Measurements from ENCODE around the gene TMA7. TPM values are rescaled to one million over a fixed set of nuclear protein-coding genes. Genes with fewer than 3 reads are reported as not detected.

TMA7 gene
- total RNA-seq, 3 donors from 2014 or later, result 130 to 193 (median 153) TPM

GRCh38 chr3:48406443-48407431 lies 33.3 kb upstream of the TMA7 start:
- no peak overlapping the region for H3K4me3 ChIP-seq
- no peaks in the 10 kb centered on the region for H3K9me3 ChIP-seq
- H3K36me3 ChIP-seq (ENCODE audit: low read depth), result no peaks in the 10 kb centered on the region
- TF ChIP-seq CTCF (IDR thresholded peaks at IDR 0.05), result no peak
- intact Hi-C loops (cut with DNase I, micrococcal nuclease), result no loop called here
- no peak for ATAC-seq
- no peaks in the 10 kb centered on the region for H3K4me1 ChIP-seq (ENCODE audit: low read depth)
- DNase-seq, result peak in 1 of 3 donors; percentile 13

- intact Hi-C loops (cut with DNase I, micrococcal nuclease), result no loop called here
- Histone ChIP-seq H3K4me3 (no peak overlapping the region), H3K9me3 (no peaks in the 10 kb centered on the region), H3K4me1 (ENCODE audit: low read depth) (no peaks in the 10 kb centered on the region), H3K36me3 (ENCODE audit: low read depth) (no peaks in the 10 kb centered on the region)
- TF ChIP-seq CTCF (IDR thresholded peaks at IDR 0.05), result no peak
- ATAC-seq, result no peak
- DNase-seq, result peak in 1 of 3 donors; percentile 16
Observed at GRCh38 chr3:48407542-48408099, 32.4 kb upstream of the TMA7 start.

- peak in 1 of 3 donors; percentile 1 for DNase-seq
- Histone ChIP-seq H3K36me3 (ENCODE audit: low read depth) (no peaks in the 10 kb centered on the region), H3K4me1 (ENCODE audit: low read depth) (no peaks in the 10 kb centered on the region), H3K9me3 (no peaks in the 10 kb centered on the region), H3K4me3 (no peak overlapping the region)
- intact Hi-C loops (cut with DNase I, micrococcal nuclease), result no loop called here
- TF ChIP-seq CTCF (IDR thresholded peaks at IDR 0.05), result no peak
- no peak for ATAC-seq
Observed at GRCh38 chr3:48408823-48409281, 31.2 kb upstream of the TMA7 start.

GRCh38 chr3:48409291-48410201 lies 30.5 kb upstream of the TMA7 start:
- no peak for TF ChIP-seq CTCF (IDR thresholded peaks at IDR 0.05)
- intact Hi-C loops (cut with DNase I, micrococcal nuclease), result no loop called here
- no peaks in the 10 kb centered on the region for H3K36me3 ChIP-seq (ENCODE audit: low read depth)
- H3K4me3 ChIP-seq, result no peak overlapping the region
- H3K9me3 ChIP-seq, result no peaks in the 10 kb centered on the region
- ATAC-seq (no peak), DNase-seq (peak; percentile 1 to 40 (median 13))
- H3K4me1 ChIP-seq (ENCODE audit: low read depth), result no peaks in the 10 kb centered on the region
